SK-N-MC (cell line): ENCODE measurements around the gene ARAP2.

Experiments
- EZH2 ChIP-seq: fragments of 200-600 bp; sonication (generic); IDR thresholded peaks from one replicate; pipeline ENCODE4 v1.6.1; 2017; ENCODE audit warnings: antibody characterized with exemption
- FOXP2 ChIP-seq: optimal IDR thresholded peaks from 2 replicates; pipeline ENCODE3; 2011; ENCODE audit warnings: mild to moderate bottlenecking, moderate library complexity; ENCODE audit not compliant: insufficient read depth; ENCODE audit errors: extremely low read length, control extremely low read depth
- POLR2AphosphoS5 ChIP-seq: IDR thresholded peaks from 2 replicates; pipeline ENCODE4 v1.6.1; 2012; ENCODE audit warnings: mild to moderate bottlenecking, low read depth, low read length, borderline replicate concordance

GRCh38 chr4:36235306-36235705 lies 9.0 kb downstream of the ARAP2 start:
- no peak for TF ChIP-seq POLR2AphosphoS5
- no peak for TF ChIP-seq EZH2
- TF ChIP-seq FOXP2, result no peak
